Loucy (cell line): ENCODE measurements around the gene SH3RF2.
A peak's percentile ranks its signal among the peaks of the same experiment; 100 is the strongest.

Experiments used
- H2AFZ ChIP-seq: fragments of 200-600 bp; sonication (generic); 2 replicates; pipeline ENCODE4 v1.6.0; 2016; ENCODE audit warnings: antibody characterized with exemption, mild to moderate bottlenecking, low read length, moderate library complexity
- H3F3A ChIP-seq: fragments of 200-600 bp; 2 replicates; pipeline ENCODE4 v1.6.0; 2016; ENCODE audit warnings: antibody characterized with exemption, low read depth, mild to moderate bottlenecking
- H3K27me3 ChIP-seq: fragments of 200-600 bp; sonication (generic); 2 replicates; pipeline ENCODE4 v1.6.1; 2014; ENCODE audit warnings: low read length, mild to moderate bottlenecking; ENCODE audit not compliant: insufficient read depth, poor library complexity, severe bottlenecking
- H3K36me3 ChIP-seq: fragments of 200-600 bp; sonication (generic); 2 replicates; pipeline ENCODE4 v1.6.1; 2016; ENCODE audit warnings: low read length; ENCODE audit not compliant: insufficient read depth
- H3K4me1 ChIP-seq: fragments of 200-600 bp; sonication (generic); 2 replicates; pipeline ENCODE4 v1.5.1; 2014; ENCODE audit warnings: low read length, mild to moderate bottlenecking; ENCODE audit not compliant: insufficient read depth, poor library complexity, severe bottlenecking
- H3K4me2 ChIP-seq: fragments of 200-600 bp; sonication (generic); 2 replicates; pipeline ENCODE4 v1.6.0; 2014; ENCODE audit warnings: antibody characterized with exemption, low read length, low read depth, mild to moderate bottlenecking; ENCODE audit not compliant: poor library complexity, severe bottlenecking
- H3K4me3 ChIP-seq: fragments of 200-600 bp; sonication (generic); 2 replicates; pipeline ENCODE4 v1.5.1; 2014; ENCODE audit warnings: low read length, mild to moderate bottlenecking, mixed read lengths; ENCODE audit not compliant: poor library complexity, severe bottlenecking
- H3K79me2 ChIP-seq: fragments of 200-600 bp; sonication (generic); 2 replicates; pipeline ENCODE4 v1.6.1; 2014; ENCODE audit warnings: low read length; ENCODE audit not compliant: insufficient read depth
- H3K9ac ChIP-seq: fragments of 200-600 bp; sonication (generic); 2 replicates; pipeline ENCODE4 v1.6.0; 2014; ENCODE audit warnings: mild to moderate bottlenecking, low read depth, low read length, moderate library complexity; ENCODE audit not compliant: poor library complexity, severe bottlenecking
- H3K9me2 ChIP-seq: fragments of 200-600 bp; sonication (generic); replicated peaks from 2 replicates; pipeline ENCODE4 v1.6.1; 2016; ENCODE audit warnings: low read depth, low read length, mixed read lengths
- H3K9me3 ChIP-seq: fragments of 200-600 bp; sonication (generic); 2 replicates; pipeline ENCODE4 v1.6.1; 2014; ENCODE audit warnings: mild to moderate bottlenecking, antibody characterized with exemption, low read length, low read depth; ENCODE audit not compliant: insufficient read depth
- H4K20me1 ChIP-seq: fragments of 200-600 bp; sonication (generic); 2 replicates; pipeline ENCODE4 v1.6.0; 2014; ENCODE audit warnings: antibody characterized with exemption, low read length, mild to moderate bottlenecking; ENCODE audit not compliant: insufficient read depth, poor library complexity, severe bottlenecking
- EZH2phosphoT487 ChIP-seq: fragments of 200-600 bp; IDR thresholded peaks from 2 replicates; pipeline ENCODE4 v1.6.1; 2018; ENCODE audit warnings: antibody characterized with exemption, mild to moderate bottlenecking, moderate library complexity, borderline replicate concordance
- TF ChIP-seq, protein P1 (sequence below): fragments of 200-600 bp; sonication (generic); conservative IDR thresholded peaks from 2 replicates; pipeline ENCODE4 v1.5.1; 2014; ENCODE audit warnings: mild to moderate bottlenecking, antibody characterized with exemption, low read length

The SH3RF2 gene

GRCh38 chr5:145906401-145906800 is 30.0 kb upstream of the SH3RF2 start:
- Histone ChIP-seq H3K27me3 (no peaks in the 10 kb centered on the region), H3F3A (no peaks in the 10 kb centered on the region), H4K20me1 (no peaks in the 10 kb centered on the region), H3K79me2 (no peaks in the 10 kb centered on the region), H3K9ac (no peak overlapping the region), H3K36me3 (no peaks in the 10 kb centered on the region), H2AFZ (no peak overlapping the region), H3K9me3 (no peaks in the 10 kb centered on the region), H3K4me2 (no peak overlapping the region), H3K4me1 (no peaks in the 10 kb centered on the region), H3K4me3 (no peak overlapping the region), H3K9me2 (no peaks in the 10 kb centered on the region)
- TF ChIP-seq, protein P1, sequence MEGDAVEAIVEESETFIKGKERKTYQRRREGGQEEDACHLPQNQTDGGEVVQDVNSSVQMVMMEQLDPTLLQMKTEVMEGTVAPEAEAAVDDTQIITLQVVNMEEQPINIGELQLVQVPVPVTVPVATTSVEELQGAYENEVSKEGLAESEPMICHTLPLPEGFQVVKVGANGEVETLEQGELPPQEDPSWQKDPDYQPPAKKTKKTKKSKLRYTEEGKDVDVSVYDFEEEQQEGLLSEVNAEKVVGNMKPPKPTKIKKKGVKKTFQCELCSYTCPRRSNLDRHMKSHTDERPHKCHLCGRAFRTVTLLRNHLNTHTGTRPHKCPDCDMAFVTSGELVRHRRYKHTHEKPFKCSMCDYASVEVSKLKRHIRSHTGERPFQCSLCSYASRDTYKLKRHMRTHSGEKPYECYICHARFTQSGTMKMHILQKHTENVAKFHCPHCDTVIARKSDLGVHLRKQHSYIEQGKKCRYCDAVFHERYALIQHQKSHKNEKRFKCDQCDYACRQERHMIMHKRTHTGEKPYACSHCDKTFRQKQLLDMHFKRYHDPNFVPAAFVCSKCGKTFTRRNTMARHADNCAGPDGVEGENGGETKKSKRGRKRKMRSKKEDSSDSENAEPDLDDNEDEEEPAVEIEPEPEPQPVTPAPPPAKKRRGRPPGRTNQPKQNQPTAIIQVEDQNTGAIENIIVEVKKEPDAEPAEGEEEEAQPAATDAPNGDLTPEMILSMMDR: no peak
- no peak for TF ChIP-seq EZH2phosphoT487

DNA sequence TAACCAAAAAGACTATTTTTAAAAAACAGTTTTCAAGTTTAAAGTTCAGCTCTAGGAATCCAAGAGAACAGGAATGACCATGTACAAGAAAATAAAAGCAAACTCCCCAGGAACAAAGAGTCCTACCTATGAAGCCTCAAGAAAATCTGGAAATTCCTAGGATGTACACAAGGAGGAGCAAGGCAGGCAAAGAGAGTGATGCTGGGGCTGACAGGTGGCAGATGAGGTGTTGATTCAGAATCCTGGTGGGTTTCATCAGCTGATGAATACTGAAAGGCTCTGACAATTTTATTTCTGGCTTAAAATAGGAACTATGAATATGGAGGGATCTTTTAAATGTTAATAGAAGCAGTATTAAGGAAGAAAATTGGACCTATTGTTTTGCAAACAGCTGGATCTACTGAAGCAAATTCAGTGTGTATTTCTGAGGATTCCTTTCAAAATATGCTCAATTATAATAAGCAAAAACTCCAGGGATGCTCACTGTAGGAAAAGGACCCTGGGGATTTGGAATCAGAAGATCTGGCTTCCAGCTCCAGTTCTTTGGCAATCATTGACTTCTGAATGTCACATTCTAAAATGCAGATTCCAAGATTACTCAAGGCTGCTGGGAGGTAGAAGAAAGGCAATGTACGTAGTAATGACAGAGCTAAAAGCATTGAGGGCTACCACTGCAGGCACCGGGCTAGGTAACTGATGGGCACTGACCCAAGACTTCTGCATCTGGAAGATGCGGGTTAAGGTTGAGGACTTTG is 28.0 kb upstream of the SH3RF2 start:
- no peak overlapping the region for H2AFZ ChIP-seq
- no peak overlapping the region for H3K9ac ChIP-seq
- H3K79me2 ChIP-seq: no peaks in the 10 kb centered on the region
- no peak overlapping the region for H3K4me3 ChIP-seq
- TF ChIP-seq EZH2phosphoT487: no peak
- TF ChIP-seq, protein P1: 0 out of 2 replicates have a peak, but pooled peaks have one; percentile 11
- no peak overlapping the region for H3K4me2 ChIP-seq
- H3K36me3 ChIP-seq: no peaks in the 10 kb centered on the region
- H3K9me3 ChIP-seq: no peaks in the 10 kb centered on the region
- H3K27me3 ChIP-seq: no peaks in the 10 kb centered on the region
- H4K20me1 ChIP-seq: no peaks in the 10 kb centered on the region
- H3K4me1 ChIP-seq: no peaks in the 10 kb centered on the region
- no peaks in the 10 kb centered on the region for H3K9me2 ChIP-seq
- no peaks in the 10 kb centered on the region for H3F3A ChIP-seq

- H3K9me3 ChIP-seq: no peaks in the 10 kb centered on the region
- H3K27me3 ChIP-seq: no peaks in the 10 kb centered on the region
- no peak for TF ChIP-seq EZH2phosphoT487
- TF ChIP-seq, protein P1: no peak
- no peak overlapping the region for H2AFZ ChIP-seq
- no peaks in the 10 kb centered on the region for H3F3A ChIP-seq
- H3K4me2 ChIP-seq: no peak overlapping the region
- H3K9me2 ChIP-seq: no peaks in the 10 kb centered on the region
- no peaks in the 10 kb centered on the region for H4K20me1 ChIP-seq
- no peaks in the 10 kb centered on the region for H3K4me1 ChIP-seq
- no peak overlapping the region for H3K9ac ChIP-seq
- no peak overlapping the region for H3K4me3 ChIP-seq
- H3K36me3 ChIP-seq: no peaks in the 10 kb centered on the region
- H3K79me2 ChIP-seq: no peaks in the 10 kb centered on the region
Observed at GRCh38 chr5:145911164-145911563, 25.2 kb upstream of the SH3RF2 start.
